AG04450 (cell line): Measurements from ENCODE around the gene COPZ1. TPM values are rescaled to one million over a fixed set of nuclear protein-coding genes. Genes with fewer than 3 reads are reported as not detected.

Experiments used
- CTCF ChIA-PET: fragments of 300-600, 350-600 bp; formaldehyde crosslinking; extraction: SDS; loops from one replicate; lab custom pipeline; 2022; ENCODE audit warnings: antibody characterized with exemption, inconsistent platforms; lab: Charles Lee
- POLR2A ChIA-PET: fragments of 350-600 bp; formaldehyde crosslinking; extraction: SDS; loops from one replicate; lab custom pipeline; 2021; ENCODE audit warnings: antibody characterized with exemption, inconsistent platforms; lab: Yijun Ruan, JAX
- DNase-seq: peaks from one replicate; pipeline ENCODE4 v3.0.0-alpha.2; 2011; ENCODE audit warnings: low read depth, low spot score
- H3K27ac ChIP-seq: one replicate; pipeline ENCODE4 v1.5.1; 2012; ENCODE audit warnings: low read depth, low read length, control low read depth
- H3K27me3 ChIP-seq: one replicate; pipeline ENCODE4 v1.6.0; 2012; ENCODE audit warnings: low read length; ENCODE audit not compliant: control insufficient read depth, insufficient read depth
- H3K4me3 ChIP-seq: 2 replicates; pipeline ENCODE4 v1.5.1; 2011; ENCODE audit warnings: mild to moderate bottlenecking, low read depth, low read length, control low read depth
- H3K9me3 ChIP-seq: 2 replicates; pipeline ENCODE4 v1.5.1; 2012; ENCODE audit warnings: low read length; ENCODE audit not compliant: control insufficient read depth, insufficient read depth
- polyA plus RNA-seq: library from polyadenylated mRNA; depleted of rRNA; stranded (reverse); fragments of >200 nt; gene quantifications from 2 replicates; pipeline ENCODE4 v1.2.3, GENCODE V29; 2011
- TF ChIP-seq, protein P1 (sequence below): IDR thresholded peaks from 2 replicates; pipeline ENCODE4 v1.5.1; 2011; ENCODE audit warnings: low read depth, low read length, control low read depth, inconsistent platforms

The COPZ1 gene
- polyA plus RNA-seq, 1 experiment = 404 TPM

GRCh38 chr12:54372113-54372806, 47.3 kb downstream of the COPZ1 start:
- ChIA-PET POLR2A (interaction anchor here (0.6 kb wide), 2 partner anchors 56 to 141 kb away, joined by 3 to 5 read pairs; no protein-coding TSS in a partner anchor), CTCF (interaction anchor here (1.0 to 3.7 kb wide), 9 partner anchors 9 to 158 kb away, joined by 3 to 98 read pairs (median 17); partner anchors contain the start of gene COPZ1)

DNA sequence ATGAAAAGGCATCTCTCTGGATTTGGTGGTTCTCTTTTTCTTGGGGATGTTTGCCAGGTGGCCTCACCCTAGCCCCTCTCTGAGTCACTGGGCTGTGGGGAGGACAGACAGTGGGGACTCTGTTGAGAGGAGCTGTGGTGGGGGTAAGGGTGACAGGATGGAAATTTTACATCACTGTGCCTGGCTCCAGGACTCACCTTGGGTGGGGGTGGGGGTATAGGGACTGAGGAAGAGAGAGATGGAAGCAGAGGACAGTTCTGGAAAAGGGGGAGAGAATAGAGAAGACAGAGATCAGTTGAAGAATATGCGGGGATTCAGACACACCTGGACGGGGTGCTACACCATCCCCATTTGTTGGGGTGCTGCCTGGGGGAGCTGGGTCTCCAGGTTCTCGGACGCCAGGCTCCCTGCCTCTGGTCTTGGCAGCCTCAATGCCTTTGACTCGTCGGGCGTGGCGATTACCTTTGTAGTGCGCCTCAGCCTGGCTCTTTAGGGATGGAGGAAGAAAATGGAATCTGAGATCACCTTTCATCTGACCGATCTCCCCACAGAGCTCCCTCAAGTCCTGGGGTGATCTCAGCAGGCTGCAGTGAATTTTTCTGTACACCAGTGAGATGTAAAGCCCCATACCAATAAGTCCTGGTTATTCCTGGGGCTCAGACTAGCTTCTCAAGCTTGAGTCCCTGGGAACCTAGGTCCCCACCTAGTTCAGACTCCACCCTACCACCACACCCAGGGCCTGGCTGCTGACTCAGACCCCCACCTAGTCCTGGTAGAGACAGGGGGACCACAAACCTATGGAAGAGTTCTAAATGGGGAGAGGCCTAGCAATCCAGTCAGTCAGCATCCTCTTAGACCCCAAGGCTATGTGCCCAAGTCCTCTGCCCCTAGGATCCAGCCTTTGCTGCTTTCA, 49.0 kb downstream of the COPZ1 start:
- no peak overlapping the region for H3K27ac ChIP-seq
- H3K4me3 ChIP-seq = no peak overlapping the region
- no peaks in the 10 kb centered on the region for H3K27me3 ChIP-seq
- no peak for DNase-seq
- TF ChIP-seq, protein P1, sequence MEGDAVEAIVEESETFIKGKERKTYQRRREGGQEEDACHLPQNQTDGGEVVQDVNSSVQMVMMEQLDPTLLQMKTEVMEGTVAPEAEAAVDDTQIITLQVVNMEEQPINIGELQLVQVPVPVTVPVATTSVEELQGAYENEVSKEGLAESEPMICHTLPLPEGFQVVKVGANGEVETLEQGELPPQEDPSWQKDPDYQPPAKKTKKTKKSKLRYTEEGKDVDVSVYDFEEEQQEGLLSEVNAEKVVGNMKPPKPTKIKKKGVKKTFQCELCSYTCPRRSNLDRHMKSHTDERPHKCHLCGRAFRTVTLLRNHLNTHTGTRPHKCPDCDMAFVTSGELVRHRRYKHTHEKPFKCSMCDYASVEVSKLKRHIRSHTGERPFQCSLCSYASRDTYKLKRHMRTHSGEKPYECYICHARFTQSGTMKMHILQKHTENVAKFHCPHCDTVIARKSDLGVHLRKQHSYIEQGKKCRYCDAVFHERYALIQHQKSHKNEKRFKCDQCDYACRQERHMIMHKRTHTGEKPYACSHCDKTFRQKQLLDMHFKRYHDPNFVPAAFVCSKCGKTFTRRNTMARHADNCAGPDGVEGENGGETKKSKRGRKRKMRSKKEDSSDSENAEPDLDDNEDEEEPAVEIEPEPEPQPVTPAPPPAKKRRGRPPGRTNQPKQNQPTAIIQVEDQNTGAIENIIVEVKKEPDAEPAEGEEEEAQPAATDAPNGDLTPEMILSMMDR = no peak
- H3K9me3 ChIP-seq = no peaks in the 10 kb centered on the region
- POLR2A ChIA-PET = no interaction called here
- CTCF ChIA-PET = interaction anchor here (1.6 to 3.7 kb wide), 2 partner anchors 49 to 159 kb away, joined by 4 to 17 read pairs; partner anchors contain the start of gene COPZ1

More at GRCh38 chr12:54372113-54372806, 47.3 kb downstream of the COPZ1 start:
- H3K27ac ChIP-seq = no peak overlapping the region
- TF ChIP-seq, protein P1 = no peak
- no peaks in the 10 kb centered on the region for H3K27me3 ChIP-seq
- DNase-seq = no peak
- H3K4me3 ChIP-seq = no peak overlapping the region
- H3K9me3 ChIP-seq = no peaks in the 10 kb centered on the region

- no peak overlapping the region for H3K4me3 ChIP-seq
- DNase-seq = no peak
- CTCF ChIA-PET = interaction anchor here (1.0 to 1.6 kb wide), 2 partner anchors 29 to 160 kb away, joined by 3 to 4 read pairs; no protein-coding TSS in a partner anchor
- no peak overlapping the region for H3K27ac ChIP-seq
- no peaks in the 10 kb centered on the region for H3K27me3 ChIP-seq
- TF ChIP-seq, protein P1 = no peak
- no peaks in the 10 kb centered on the region for H3K9me3 ChIP-seq
- POLR2A ChIA-PET = no interaction called here
These were observed 49.8 kb downstream of the COPZ1 start for GRCh38 chr12:54374562-54375258.

DNA sequence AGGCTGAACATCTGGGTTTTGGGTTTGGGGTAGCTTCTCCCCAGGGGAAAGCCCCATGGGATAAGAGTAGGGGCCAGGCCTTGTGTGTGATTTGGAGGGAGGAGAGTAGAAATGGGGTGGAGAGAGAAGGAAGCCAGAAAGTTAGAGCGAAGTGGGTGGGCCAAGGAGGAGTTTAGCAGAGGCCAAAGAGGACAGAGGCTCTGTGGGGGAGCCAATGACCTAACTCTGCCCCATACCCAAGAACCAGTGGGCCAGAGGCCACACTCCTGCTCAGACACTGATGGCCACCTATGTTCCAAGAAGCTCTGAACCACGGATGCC, 50.3 kb downstream of the COPZ1 start:
- DNase-seq = no peak
- Histone ChIP-seq H3K27ac (no peak overlapping the region), H3K4me3 (no peak overlapping the region), H3K27me3 (no peaks in the 10 kb centered on the region), H3K9me3 (no peaks in the 10 kb centered on the region)
- POLR2A ChIA-PET = no interaction called here
- CTCF ChIA-PET = interaction anchor here (1.0 to 1.6 kb wide), 3 partner anchors 29 to 161 kb away, joined by 3 to 4 read pairs (median 4); no protein-coding TSS in a partner anchor
- TF ChIP-seq, protein P1 = no peak
